Bronchial epithelial cell (primary cell): ENCODE results near the gene LRRC66. TPM values are rescaled to one million over a fixed set of nuclear protein-coding genes. Genes with fewer than 3 reads are reported as not detected.

Experiments
- DNase-seq: peaks from one replicate; pipeline ENCODE4 v3.0.0-alpha.2; 2010; ENCODE audit warnings: low read depth
- FAIRE-seq: peaks from 2 replicates; lab custom pipeline; 2011; peaks lifted over from hg19 to GRCh38; lab: Jason Lieb, UNC
- H3K27me3 ChIP-seq: 2 replicates; pipeline ENCODE4 v1.5.1; 2011; ENCODE audit warnings: low read length; ENCODE audit not compliant: control insufficient read depth, insufficient read depth
- H3K36me3 ChIP-seq: 2 replicates; pipeline ENCODE4 v1.5.1; 2011; ENCODE audit warnings: low read length; ENCODE audit not compliant: control insufficient read depth, insufficient read depth
- H3K4me3 ChIP-seq: 2 replicates; pipeline ENCODE4 v1.5.1; 2011; ENCODE audit warnings: mild to moderate bottlenecking, low read depth, low read length, control low read depth
- total RNA-seq: library from RNA; depleted of rRNA; stranded (reverse); fragments of >200 nt; gene quantifications from 2 replicates; pipeline ENCODE4 v1.2.1, GENCODE V29; 2014
- TF ChIP-seq, protein P1 (sequence below): IDR thresholded peaks from 2 replicates; pipeline ENCODE4 v1.5.1; 2011; ENCODE audit warnings: mild to moderate bottlenecking, moderate library complexity, low read length, control low read depth, inconsistent platforms; ENCODE audit not compliant: insufficient read depth, severe bottlenecking

Gene LRRC66
- total RNA-seq, 1 donor from 2014 or later: 0.26 TPM

DNA sequence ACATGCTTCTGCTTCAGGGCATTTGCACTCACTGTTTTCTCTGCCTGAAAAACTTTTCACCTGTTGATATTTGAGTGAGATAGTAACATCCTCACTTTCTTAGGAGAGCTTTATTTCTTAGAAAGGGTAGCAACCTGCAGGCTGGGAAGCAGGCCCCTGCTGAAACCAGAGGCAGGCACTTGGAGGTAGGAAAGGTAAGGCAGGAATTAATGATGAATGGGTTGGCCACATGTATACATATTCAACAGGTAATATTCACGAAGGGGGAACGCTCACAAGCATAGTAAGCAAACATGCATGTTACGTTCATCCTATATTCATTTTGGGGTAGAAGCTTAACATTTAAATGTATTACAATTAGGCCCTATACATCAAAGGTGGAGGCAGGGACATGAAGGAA lies 34.1 kb upstream of the LRRC66 start:
- FAIRE-seq (no peak), DNase-seq (no peak)
- TF ChIP-seq, protein P1, sequence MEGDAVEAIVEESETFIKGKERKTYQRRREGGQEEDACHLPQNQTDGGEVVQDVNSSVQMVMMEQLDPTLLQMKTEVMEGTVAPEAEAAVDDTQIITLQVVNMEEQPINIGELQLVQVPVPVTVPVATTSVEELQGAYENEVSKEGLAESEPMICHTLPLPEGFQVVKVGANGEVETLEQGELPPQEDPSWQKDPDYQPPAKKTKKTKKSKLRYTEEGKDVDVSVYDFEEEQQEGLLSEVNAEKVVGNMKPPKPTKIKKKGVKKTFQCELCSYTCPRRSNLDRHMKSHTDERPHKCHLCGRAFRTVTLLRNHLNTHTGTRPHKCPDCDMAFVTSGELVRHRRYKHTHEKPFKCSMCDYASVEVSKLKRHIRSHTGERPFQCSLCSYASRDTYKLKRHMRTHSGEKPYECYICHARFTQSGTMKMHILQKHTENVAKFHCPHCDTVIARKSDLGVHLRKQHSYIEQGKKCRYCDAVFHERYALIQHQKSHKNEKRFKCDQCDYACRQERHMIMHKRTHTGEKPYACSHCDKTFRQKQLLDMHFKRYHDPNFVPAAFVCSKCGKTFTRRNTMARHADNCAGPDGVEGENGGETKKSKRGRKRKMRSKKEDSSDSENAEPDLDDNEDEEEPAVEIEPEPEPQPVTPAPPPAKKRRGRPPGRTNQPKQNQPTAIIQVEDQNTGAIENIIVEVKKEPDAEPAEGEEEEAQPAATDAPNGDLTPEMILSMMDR: no peak
- no peaks in the 10 kb centered on the region for H3K36me3 ChIP-seq
- H3K4me3 ChIP-seq: no peak overlapping the region
- H3K27me3 ChIP-seq: no peaks in the 10 kb centered on the region

DNA sequence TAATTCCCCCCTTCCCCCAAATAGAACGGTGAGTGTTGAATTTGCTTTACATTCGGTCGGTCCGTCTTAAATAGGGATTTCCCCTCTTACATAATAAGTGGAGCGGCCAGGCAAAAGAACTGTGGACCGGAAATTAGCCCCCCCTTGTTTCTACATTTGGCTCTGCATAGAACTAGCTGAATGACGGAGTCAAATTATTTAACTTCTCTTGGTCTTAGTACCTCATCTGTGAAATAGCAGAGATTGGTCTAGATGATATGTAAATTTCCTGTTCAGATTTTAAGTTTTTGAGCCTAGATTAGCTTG lies 32.3 kb upstream of the LRRC66 start:
- Histone ChIP-seq H3K4me3 (peak overlapping the region; percentile 92), H3K27me3 (no peaks in the 10 kb centered on the region), H3K36me3 (no peaks in the 10 kb centered on the region)
- TF ChIP-seq, protein P1: no peak
- DNase-seq (peak; percentile 45), FAIRE-seq (no peak)

DNA sequence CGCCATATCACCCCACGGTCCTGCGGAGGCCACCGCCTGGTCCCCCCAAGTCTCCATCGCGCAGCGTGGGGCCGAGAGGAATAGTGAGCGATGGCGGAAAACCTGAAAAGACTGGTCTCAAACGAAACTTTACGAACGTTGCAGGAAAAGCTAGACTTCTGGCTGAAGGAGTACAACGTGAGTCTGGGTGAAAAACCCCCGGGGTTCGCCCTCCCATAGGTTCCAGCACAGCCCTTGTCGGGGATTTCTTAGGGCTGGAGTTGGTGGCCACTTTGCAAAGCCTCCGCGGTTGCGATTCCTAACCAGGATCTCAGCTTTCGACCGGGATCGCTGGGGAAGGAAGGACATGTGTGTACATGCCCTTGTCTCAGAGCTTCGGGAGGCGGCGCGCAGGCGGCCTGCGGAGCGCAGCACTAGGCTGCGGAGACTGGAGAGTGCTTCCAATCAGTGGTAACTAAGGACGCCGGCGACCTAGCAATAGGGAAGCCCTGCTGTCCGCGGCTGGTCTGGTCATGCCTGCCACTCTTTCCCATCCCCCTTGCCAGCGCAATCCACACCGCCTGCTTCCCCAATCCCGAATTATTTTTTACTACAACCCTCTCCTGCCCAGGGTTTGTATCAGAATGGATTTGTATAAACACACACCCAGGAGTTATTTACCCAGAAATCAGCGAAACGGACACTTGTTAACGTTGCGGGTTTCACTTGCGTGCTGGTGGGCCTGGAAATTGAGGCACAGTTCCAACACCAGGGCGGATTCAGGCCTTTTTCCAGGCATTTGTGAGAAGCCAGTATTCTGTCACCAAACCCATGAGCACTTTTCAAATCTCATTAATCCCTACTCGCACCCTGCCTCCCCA lies 31.7 kb upstream of the LRRC66 start:
- TF ChIP-seq, protein P1: no peak
- peak overlapping the region; percentile 92 for H3K4me3 ChIP-seq
- no peaks in the 10 kb centered on the region for H3K36me3 ChIP-seq
- no peaks in the 10 kb centered on the region for H3K27me3 ChIP-seq
- FAIRE-seq (no peak), DNase-seq (peak; percentile 95)

DNA sequence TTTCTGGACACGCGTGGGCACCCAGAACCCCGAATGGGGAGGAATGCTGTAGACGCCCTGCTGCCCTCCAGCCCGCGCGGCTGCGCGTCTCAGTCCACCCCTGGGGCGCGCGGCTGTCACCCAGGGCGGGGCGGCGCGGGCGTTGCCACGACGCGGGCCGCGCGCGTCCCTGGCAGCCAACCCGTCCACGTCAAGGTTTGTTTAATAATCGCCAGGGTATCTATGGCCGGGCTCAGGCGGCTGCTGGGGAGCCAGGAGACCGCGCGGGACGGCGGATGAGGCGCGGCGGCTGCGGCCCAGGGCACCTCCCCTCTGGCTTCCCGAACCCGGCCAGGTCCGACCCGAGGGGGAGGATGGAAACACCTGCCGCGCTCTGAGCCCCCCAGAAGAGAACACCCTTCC lies 31.1 kb upstream of the LRRC66 start, which contains the start of gene SPATA18:
SPATA18 (plus strand) TSS at position 92 of the 402 bp plus-strand sequence. CDS start 401 bp downstream, outside the sequence.
- H3K4me3 ChIP-seq: peak within 1 kb of the TSS; percentile 92

DNA sequence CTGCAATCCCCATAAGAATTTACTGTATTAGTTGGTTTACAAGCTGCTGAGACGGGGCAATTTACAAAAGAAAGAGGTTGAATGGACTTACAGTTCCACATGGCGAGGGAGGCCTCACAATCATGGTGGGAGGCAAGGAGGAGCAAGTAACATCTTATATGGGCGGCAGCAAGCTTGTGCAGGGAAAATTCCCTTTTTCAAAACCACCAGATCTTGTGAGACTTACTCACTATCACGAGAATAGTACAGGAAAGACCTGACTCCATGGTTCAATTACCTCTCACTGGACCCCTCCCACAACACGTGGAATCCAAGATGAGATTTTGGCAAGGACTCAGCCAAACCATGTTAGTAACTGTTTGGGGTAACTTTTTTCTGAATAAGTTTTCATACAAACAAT lies 29.1 kb upstream of the LRRC66 start:
- Histone ChIP-seq H3K4me3 (no peak overlapping the region), H3K36me3 (no peaks in the 10 kb centered on the region), H3K27me3 (no peaks in the 10 kb centered on the region)
- FAIRE-seq (no peak), DNase-seq (no peak)
- TF ChIP-seq, protein P1: no peak

More for the DNA sequence above, 31.1 kb upstream of the LRRC66 start, which contains the start of gene SPATA18:
- no peaks in the 10 kb centered on the region for H3K27me3 ChIP-seq
- TF ChIP-seq, protein P1: no peak
- H3K36me3 ChIP-seq: no peaks in the 10 kb centered on the region
- no peak for FAIRE-seq
- no peak for DNase-seq

DNA sequence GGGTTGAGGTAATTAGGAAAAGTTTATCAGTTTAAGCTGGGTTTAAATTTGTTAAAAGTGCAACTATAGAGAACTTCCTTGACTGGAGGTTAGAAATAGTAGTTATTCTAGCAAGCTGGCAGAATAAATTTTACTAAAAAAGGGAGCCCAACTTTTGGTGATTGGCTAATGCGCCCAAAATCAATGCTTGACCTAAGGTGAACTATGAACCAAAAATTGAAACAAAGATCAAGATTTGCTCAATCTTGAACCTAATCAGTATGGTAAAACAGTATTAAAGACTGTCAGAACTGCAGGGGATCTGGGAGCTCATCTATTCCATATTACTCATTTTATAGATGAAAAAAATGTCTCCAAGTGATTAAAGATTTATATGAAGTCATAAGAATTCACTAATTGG lies 24.9 kb upstream of the LRRC66 start:
- Histone ChIP-seq H3K36me3 (no peaks in the 10 kb centered on the region), H3K4me3 (no peak overlapping the region), H3K27me3 (peaks cover 4% of the 10 kb centered on the region)
- DNase-seq: no peak
- TF ChIP-seq, protein P1: no peak
- no peak for FAIRE-seq
